ENCODE data around the gene GPI. TPM values are rescaled to one million over a fixed set of nuclear protein-coding genes. Genes with fewer than 3 reads are reported as not detected.

GPI gene
- total and polyA plus RNA-seq, 9 of the 15 experiments (the other 6 are each of a cell fraction or from before 2014, with no cell fraction given) = 88.3 to 358 (median 122) TPM

- Histone ChIP-seq H3K4me2 (ENCODE audit: insufficient read depth, low read length) (no peak overlapping the region), H3K9ac (ENCODE audit: insufficient read depth in 1 of 2, low read depth in 2 of 2, low read length in 2 of 2) (no peak overlapping the region), H3K79me2 (ENCODE audit: control insufficient read depth, insufficient read depth, low read length) (no peaks in the 10 kb centered on the region), H3K9me3 (replicated peaks; ENCODE audit: control insufficient read depth, insufficient read depth, low read depth, low read length) (no peaks in the 10 kb centered on the region), H3K4me1 (replicated peaks in 1 of 2; ENCODE audit: control insufficient read depth in 2 of 2, insufficient read depth in 2 of 2, low read length in 2 of 2) (peaks cover 14 to 26% of the 10 kb centered on the region in 2 experiments; a peak in 4 of 5 replicates), H2AFZ (ENCODE audit: low read depth, low read length) (no peak overlapping the region), H3K36me3 (ENCODE audit: control insufficient read depth, insufficient read depth, low read length) (peaks cover 40% of the 10 kb centered on the region), H3K27ac (ENCODE audit: extremely low read depth, low read depth, low read length) (no peak overlapping the region), H3K27me3 (ENCODE audit: control insufficient read depth in 2 of 2, insufficient read depth in 2 of 2, low read length in 2 of 2) (no peaks in the 10 kb centered on the region), H3K4me3 (no peak overlapping the region), H4K20me1 (replicated peaks; ENCODE audit: control insufficient read depth, insufficient read depth, low read length) (peaks cover 3% of the 10 kb centered on the region; the same call in 1 of the 2 replicates), H3K9me1 (ENCODE audit: control insufficient read depth, insufficient read depth, low read length) (no peaks in the 10 kb centered on the region)
- TF ChIP-seq TAF1 (IDR thresholded peaks at IDR 0.05; ENCODE audit: control insufficient read depth, extremely low read depth, insufficient read depth, low read length, severe bottlenecking) (no peak), ATF7 (IDR thresholded peaks at IDR 0.05) (no peak), POLR2A (conservative IDR thresholded peaks at IDR 0.05) (no peak), AFF1 (IDR thresholded peaks at IDR 0.05; ENCODE audit: low read depth in 1 of 2, partially characterized antibody in 2 of 2) (no peak), ARID3B (CRISPR knock-in tag; IDR thresholded peaks at IDR 0.05; ENCODE audit: borderline replicate concordance) (no peak), ZBTB33 (CRISPR knock-in tag; IDR thresholded peaks at IDR 0.05) (no peak), ZNF143 (CRISPR knock-in tag; IDR thresholded peaks at IDR 0.05) (no peak), CEBPB (tag; IDR thresholded peaks at IDR 0.05) (no peak), ZNF274 (IDR thresholded peaks at IDR 0.05; ENCODE audit: borderline replicate concordance, low read depth, low read length) (no peak)
- in situ Hi-C loops (cut with MboI) (no loop called here), intact Hi-C loops (cut with micrococcal nuclease) (no loop called here)
- WGBS (ENCODE audit: insufficient coverage, low coverage, missing lambda C conversion rate) = 69% methylated on average over 3 of the region's 3 CpGs
- no TSS peak for BruUV-seq (replicated peaks)
- ChIA-PET POLR2A (interaction anchor here (1.0 to 4.6 kb wide), 3 partner anchors 7 to 729 kb away, joined by 3 to 24 read pairs (median 3); no protein-coding TSS in a partner anchor), CTCF (ENCODE audit: low intra/inter-chr PET ratio) (no interaction called here)
- no peak for ATAC-seq
- DNase-seq (ENCODE audit: extremely low read depth in 1 of 4, low spot score in 3 of 4) = no peak
- no peak for FAIRE-seq
Measured at GRCh38 chr19:34324320-34324719, 40.7 kb upstream of the GPI start.

Data from K562 (cell line).